Pancreas (tissue), 10 donors: ENCODE data around the gene DHRS2. TPM values are rescaled to one million over a fixed set of nuclear protein-coding genes. Genes with fewer than 3 reads are reported as not detected.

Experiments
- ATAC-seq, 4 donors: fragments of 200-7000 bp; cut with Tn5 transposase; one replicate each; pipeline versions ENCODE4 v1.8.0 to v1.9.1; 2020; ENCODE audit warnings: mild to moderate bottlenecking in 4 of 4, moderate library complexity in 4 of 4
- DNase-seq, 6 donors: peaks; one replicate each; pipeline ENCODE4 v3.0.0-alpha.2; 2020
- FAIRE-seq: peaks from 2 replicates; lab custom pipeline; 2012; peaks lifted over from hg19 to GRCh38; lab: Jason Lieb, UNC
- H3K27ac ChIP-seq, 4 donors: fragments of 200-600 bp; sonication (generic); 1 replicate in 3 of 4; 2 replicates in 1 of 4; pipeline versions ENCODE4 v1.5.0 to v1.8.0; 2020
- H3K27me3 ChIP-seq, 4 donors: fragments of 200-600 bp; one replicate each; pipeline ENCODE4 v1.8.0; 2021
- H3K36me3 ChIP-seq, 3 donors: fragments of 200-600 bp; sonication (generic) in 1 of 3; one replicate each; pipeline versions ENCODE4 v1.5.0 to v1.8.0; 2020 to 2021
- H3K4me1 ChIP-seq, 3 donors: fragments of 200-600 bp; one replicate each; pipeline ENCODE4 v1.8.0; 2021
- H3K4me3 ChIP-seq, 4 donors: fragments of 200-600 bp; sonication (generic) in 2 of 4; one replicate each; pipeline versions ENCODE4 v1.5.0 to v1.8.0; 2020 to 2021
- H3K9me3 ChIP-seq, 4 donors: fragments of 200-600 bp; one replicate each; pipeline ENCODE4 v1.8.0; 2021
- CTCF ChIP-seq, 4 donors: fragments of 200-600 bp; sonication (generic) in 3 of 4; IDR thresholded peaks; one replicate each; pipeline versions ENCODE4 v1.5.0 to v1.8.0; 2021; ENCODE audit warnings: antibody characterized with exemption in 4 of 4
- WGBS, 2 donors: extraction: QIAGEN DNeasy Blood & Tissue Kit; methylation state at CpG; one replicate each; pipeline ENCODE4 v1.1.7; 2013; 5-methylcytosine and 5-hydroxymethylcytosine counted together
- intact Hi-C, 3 donors: fragments of 100-400 bp; cut with DNase I; formaldehyde crosslinking; loops; one replicate each; pipeline versions ENCODE4 v1.11.1 to v1.14.2; 2022
- polyA plus RNA-seq, 2 donors: library from polyadenylated mRNA; stranded (reverse); fragments of 200-250 nt; gene quantifications; one replicate each; pipeline ENCODE4 v1.2.3, GENCODE V29; 2013
- total RNA-seq, 6 donors: library from RNA; stranded (reverse); fragmentation: NEBNext Ultra II Directional in 4 of 6; extraction: Animal tissue kit (Norgen Biotek cat#: 25700) in 4 of 6; gene quantifications; one replicate each; pipeline versions ENCODE4 v1.2.1 to v1.2.4, GENCODE V29; 2021 to 2023
- donor health status: healthy with polysubstance abuse.
- donor health status: DM: no; HTN: no; CAD: no; lungs with moderate emphysema.
- donor health status: DM: no; HTN: no; CAD: no.
- donor health status: control.
- donor health status: control.
- donor health status: Bipolar disorder and iron deficiency.
- donor health status: DM: yes; HTN: yes; CAD: no.
- donor health status: DM: no; HTN: no; CAD: no.
- donor health status: DM: no; HTN: no; CAD: no.
- donor health status: DM: yes; HTN: yes; CAD: no.

DHRS2 gene
- total and polyA plus RNA-seq, 8 donors, result 0.43 to 21.6 (median 4.8) TPM

GRCh38 chr14:23603103-23603502 lies 33.1 kb upstream of the DHRS2 start:
- no peak overlapping the region for H3K27ac ChIP-seq
- no peak for FAIRE-seq
- no peaks in the 10 kb centered on the region for H3K27me3 ChIP-seq
- no peak for TF ChIP-seq CTCF (IDR thresholded peaks at IDR 0.05)
- no peak overlapping the region for H3K4me3 ChIP-seq
- no peaks in the 10 kb centered on the region for H3K36me3 ChIP-seq
- 84 to 86% methylated on average over 2 of the region's 2 CpGs for WGBS, 2 donors
- H3K9me3 ChIP-seq, result no peaks in the 10 kb centered on the region
- DNase-seq, result no peak
- H3K4me1 ChIP-seq, result peaks cover 0 to 8% (median 5%) of the 10 kb centered on the region in 3 donors
- ATAC-seq, result no peak
- intact Hi-C loops, result no loop called here

GRCh38 chr14:23604148-23604547 lies 32.0 kb upstream of the DHRS2 start:
- WGBS, 2 donors, result 68 to 78% methylated on average over 2 of the region's 2 CpGs
- Histone ChIP-seq H3K4me1 (peaks cover 6 to 19% (median 7%) of the 10 kb centered on the region in 3 donors), H3K9me3 (no peaks in the 10 kb centered on the region)

GRCh38 chr14:23604675-23605170 lies 31.4 kb upstream of the DHRS2 start:
- no peak for TF ChIP-seq CTCF (IDR thresholded peaks at IDR 0.05)
- FAIRE-seq, result no peak
- intact Hi-C loops, result no loop called here
- H3K4me3 ChIP-seq, result no peak overlapping the region
- no peak for ATAC-seq
- no peaks in the 10 kb centered on the region for H3K27me3 ChIP-seq
- H3K27ac ChIP-seq, result no peak overlapping the region
- WGBS, 2 donors, result 77 to 80% methylated on average over 3 of the region's 3 CpGs
- DNase-seq, result no peak
- peaks cover 6 to 25% (median 10%) of the 10 kb centered on the region in 3 donors for H3K4me1 ChIP-seq
- H3K9me3 ChIP-seq, result no peaks in the 10 kb centered on the region
- no peaks in the 10 kb centered on the region for H3K36me3 ChIP-seq

More at GRCh38 chr14:23604148-23604547, 32.0 kb upstream of the DHRS2 start:
- Histone ChIP-seq H3K27ac (no peak overlapping the region), H3K4me3 (no peak overlapping the region), H3K36me3 (no peaks in the 10 kb centered on the region), H3K27me3 (no peaks in the 10 kb centered on the region)
- FAIRE-seq (no peak), ATAC-seq (no peak), DNase-seq (no peak)
- intact Hi-C loops, result no loop called here
- TF ChIP-seq CTCF (IDR thresholded peaks at IDR 0.05), result no peak

- TF ChIP-seq CTCF (IDR thresholded peaks at IDR 0.05), result no peak
- intact Hi-C loops, result no loop called here
- ATAC-seq (no peak), FAIRE-seq (no peak), DNase-seq (no peak)
- no peak overlapping the region for H3K27ac ChIP-seq
- no peaks in the 10 kb centered on the region for H3K9me3 ChIP-seq
- 68 to 77% methylated on average over 6 of the region's 6 CpGs for WGBS, 2 donors
- H3K36me3 ChIP-seq, result no peaks in the 10 kb centered on the region
- no peak overlapping the region for H3K4me3 ChIP-seq
- no peaks in the 10 kb centered on the region for H3K27me3 ChIP-seq
- H3K4me1 ChIP-seq, result peaks cover 13 to 35% (median 22%) of the 10 kb centered on the region in 3 donors
Observed at GRCh38 chr14:23605931-23606585, 30.1 kb upstream of the DHRS2 start.

GRCh38 chr14:23608454-23608853 lies 27.7 kb upstream of the DHRS2 start:
- Histone ChIP-seq H3K36me3 (no peaks in the 10 kb centered on the region), H3K4me1 (peaks cover 25 to 48% (median 44%) of the 10 kb centered on the region in 3 donors), H3K27me3 (no peaks in the 10 kb centered on the region), H3K27ac (peak overlapping the region; percentile 3 to 86 (median 41)), H3K9me3 (no peaks in the 10 kb centered on the region), H3K4me3 (no peak overlapping the region)
- DNase-seq (peak; percentile 73 to 92 (median 88)), ATAC-seq (peak; percentile 63 to 88 (median 74)), FAIRE-seq (no peak)
- WGBS, 2 donors, result 9 to 11% methylated on average over 1 of the region's 1 CpG
- no peak for TF ChIP-seq CTCF (IDR thresholded peaks at IDR 0.05)
- intact Hi-C loops, result no loop called here
